ENCODE measurements around the gene FIGLA. TPM values are rescaled to one million over a fixed set of nuclear protein-coding genes. Genes with fewer than 3 reads are reported as not detected.
"Not testable (repeated sequence)": the region's sequence is repeated elsewhere in the genome, so short reads cannot be mapped to it uniquely, and the experiment has no call there.

FIGLA gene
- total and polyA plus RNA-seq, 5 donors from 2014 or later: not detected

- Histone ChIP-seq H3K27ac (ENCODE audit: insufficient read depth, low read length, poor library complexity, severe bottlenecking) (no peak overlapping the region), H3K4me1 (ENCODE audit: control insufficient read depth, insufficient read depth, low read length, poor library complexity, severe bottlenecking) (no peaks in the 10 kb centered on the region), H3K4me3 (ENCODE audit: low read depth, low read length) (no peak overlapping the region), H3K36me3 (ENCODE audit: control insufficient read depth, insufficient read depth, low read length) (no peaks in the 10 kb centered on the region), H3K27me3 (ENCODE audit: control insufficient read depth, insufficient read depth, low read length) (peaks cover 2% of the 10 kb centered on the region), H3K9me3 (ENCODE audit: control insufficient read depth in 2 of 2, low read length in 2 of 2) (no peaks in the 10 kb centered on the region)
- no peak for DNase-seq
- no peak overlapping the region for H3K27ac Mint-ChIP-seq
- peaks cover 0 to 2% (median 0%) of the 10 kb centered on the region in 7 donors for H3K9me3 Mint-ChIP-seq
- H3K4me1 Mint-ChIP-seq: no peaks in the 10 kb centered on the region
- no peaks in the 10 kb centered on the region for H3K36me3 Mint-ChIP-seq
- no peak for ATAC-seq (ENCODE audit: low read depth in 2 of 2)
- no peak overlapping the region for H3K4me3 Mint-ChIP-seq
- H3K27me3 Mint-ChIP-seq: peaks cover 3% of the 10 kb centered on the region
Measured at GRCh38 chr2:70746094-70746974, 44.1 kb downstream of the FIGLA start.

- Histone ChIP-seq H3K9me3 (ENCODE audit: control insufficient read depth in 2 of 2, low read length in 2 of 2) (no peaks in the 10 kb centered on the region), H3K4me1 (ENCODE audit: control insufficient read depth, insufficient read depth, low read length, poor library complexity, severe bottlenecking) (no peaks in the 10 kb centered on the region), H3K4me3 (ENCODE audit: low read depth, low read length) (no peak overlapping the region), H3K27ac (ENCODE audit: insufficient read depth, low read length, poor library complexity, severe bottlenecking) (no peak overlapping the region), H3K27me3 (ENCODE audit: control insufficient read depth, insufficient read depth, low read length) (peaks cover 1% of the 10 kb centered on the region), H3K36me3 (ENCODE audit: control insufficient read depth, insufficient read depth, low read length) (no peaks in the 10 kb centered on the region)
- ATAC-seq (ENCODE audit: low read depth in 2 of 2) (no peak), DNase-seq (no peak)
- H3K4me3 Mint-ChIP-seq: no peak overlapping the region
- no peaks in the 10 kb centered on the region for H3K4me1 Mint-ChIP-seq
- H3K9me3 Mint-ChIP-seq: peaks cover 0 to 2% (median 0%) of the 10 kb centered on the region in 7 donors
- H3K27me3 Mint-ChIP-seq: peaks cover 5% of the 10 kb centered on the region
- no peak overlapping the region for H3K27ac Mint-ChIP-seq
- no peaks in the 10 kb centered on the region for H3K36me3 Mint-ChIP-seq
Measured at GRCh38 chr2:70745276-70745825, 45.1 kb downstream of the FIGLA start.

- Histone ChIP-seq H3K4me1 (ENCODE audit: control insufficient read depth, insufficient read depth, low read length, poor library complexity, severe bottlenecking) (no peaks in the 10 kb centered on the region), H3K9me3 (ENCODE audit: control insufficient read depth in 2 of 2, low read length in 2 of 2) (no peaks in the 10 kb centered on the region), H3K27me3 (ENCODE audit: control insufficient read depth, insufficient read depth, low read length) (no peaks in the 10 kb centered on the region), H3K4me3 (ENCODE audit: low read depth, low read length) (no peak overlapping the region), H3K36me3 (ENCODE audit: control insufficient read depth, insufficient read depth, low read length) (no peaks in the 10 kb centered on the region), H3K27ac (ENCODE audit: insufficient read depth, low read length, poor library complexity, severe bottlenecking) (no peak overlapping the region)
- H3K27me3 Mint-ChIP-seq: peaks cover 5% of the 10 kb centered on the region
- no peaks in the 10 kb centered on the region for H3K36me3 Mint-ChIP-seq
- DNase-seq: no peak
- no peak overlapping the region for H3K4me3 Mint-ChIP-seq
- no peak for ATAC-seq (ENCODE audit: low read depth in 2 of 2)
- H3K4me1 Mint-ChIP-seq: no peaks in the 10 kb centered on the region
- peaks cover 0 to 1% (median 0%) of the 10 kb centered on the region in 7 donors for H3K9me3 Mint-ChIP-seq
- H3K27ac Mint-ChIP-seq: no peak overlapping the region
Measured at GRCh38 chr2:70744397-70744796, 46.0 kb downstream of the FIGLA start.

GRCh38 chr2:70743677-70744076 lies 46.8 kb downstream of the FIGLA start:
- Histone ChIP-seq H3K9me3 (ENCODE audit: control insufficient read depth in 2 of 2, low read length in 2 of 2) (no peaks in the 10 kb centered on the region), H3K27ac (ENCODE audit: insufficient read depth, low read length, poor library complexity, severe bottlenecking) (no peak overlapping the region), H3K4me3 (ENCODE audit: low read depth, low read length) (no peak overlapping the region), H3K36me3 (ENCODE audit: control insufficient read depth, insufficient read depth, low read length) (no peaks in the 10 kb centered on the region), H3K4me1 (ENCODE audit: control insufficient read depth, insufficient read depth, low read length, poor library complexity, severe bottlenecking) (no peaks in the 10 kb centered on the region), H3K27me3 (ENCODE audit: control insufficient read depth, insufficient read depth, low read length) (no peaks in the 10 kb centered on the region)
- ATAC-seq (ENCODE audit: low read depth in 2 of 2) (no peak), DNase-seq (no peak)
- Mint-ChIP-seq H3K36me3 (no peaks in the 10 kb centered on the region), H3K4me1 (no peaks in the 10 kb centered on the region), H3K4me3 (no peak overlapping the region), H3K9me3 (peaks cover 0 to 1% (median 0%) of the 10 kb centered on the region in 7 donors), H3K27me3 (peaks cover 5% of the 10 kb centered on the region), H3K27ac (no peak overlapping the region)

GRCh38 chr2:70743068-70743467 lies 47.4 kb downstream of the FIGLA start:
- Histone ChIP-seq H3K36me3 (ENCODE audit: control insufficient read depth, insufficient read depth, low read length) (no peaks in the 10 kb centered on the region), H3K27ac (ENCODE audit: insufficient read depth, low read length, poor library complexity, severe bottlenecking) (no peak overlapping the region), H3K9me3 (ENCODE audit: control insufficient read depth in 2 of 2, low read length in 2 of 2) (no peaks in the 10 kb centered on the region), H3K27me3 (ENCODE audit: control insufficient read depth, insufficient read depth, low read length) (no peaks in the 10 kb centered on the region), H3K4me3 (ENCODE audit: low read depth, low read length) (no peak overlapping the region), H3K4me1 (ENCODE audit: control insufficient read depth, insufficient read depth, low read length, poor library complexity, severe bottlenecking) (no peaks in the 10 kb centered on the region)
- H3K36me3 Mint-ChIP-seq: no peaks in the 10 kb centered on the region
- H3K9me3 Mint-ChIP-seq: peaks cover 0 to 2% (median 0%) of the 10 kb centered on the region in 7 donors
- DNase-seq: no peak
- no peak overlapping the region for H3K27ac Mint-ChIP-seq
- H3K27me3 Mint-ChIP-seq: peaks cover 7% of the 10 kb centered on the region
- ATAC-seq (ENCODE audit: low read depth in 2 of 2): no peak
- H3K4me3 Mint-ChIP-seq: no peak overlapping the region
- H3K4me1 Mint-ChIP-seq: no peaks in the 10 kb centered on the region

- H3K4me3 Mint-ChIP-seq; H3K27me3 Mint-ChIP-seq; DNase-seq; ATAC-seq (ENCODE audit: low read depth in 2 of 2); H3K9me3 Mint-ChIP-seq; H3K27me3 ChIP-seq (ENCODE audit: control insufficient read depth, insufficient read depth, low read length); H3K4me3 ChIP-seq (ENCODE audit: low read depth, low read length); H3K4me1 Mint-ChIP-seq; H3K27ac ChIP-seq (ENCODE audit: insufficient read depth, low read length, poor library complexity, severe bottlenecking); H3K36me3 ChIP-seq (ENCODE audit: control insufficient read depth, insufficient read depth, low read length); H3K27ac Mint-ChIP-seq; H3K4me1 ChIP-seq (ENCODE audit: control insufficient read depth, insufficient read depth, low read length, poor library complexity, severe bottlenecking); H3K9me3 ChIP-seq (ENCODE audit: control insufficient read depth in 2 of 2, low read length in 2 of 2); H3K36me3 Mint-ChIP-seq: not testable (repeated sequence)
Measured at GRCh38 chr2:70739492-70739891, 51.0 kb downstream of the FIGLA start.

- H3K27ac Mint-ChIP-seq: no peak overlapping the region
- Histone ChIP-seq H3K4me3 (ENCODE audit: low read depth, low read length) (no peak overlapping the region), H3K36me3 (ENCODE audit: control insufficient read depth, insufficient read depth, low read length) (no peaks in the 10 kb centered on the region), H3K9me3 (ENCODE audit: control insufficient read depth in 2 of 2, low read length in 2 of 2) (no peaks in the 10 kb centered on the region), H3K27me3 (ENCODE audit: control insufficient read depth, insufficient read depth, low read length) (peaks cover 2% of the 10 kb centered on the region), H3K27ac (ENCODE audit: insufficient read depth, low read length, poor library complexity, severe bottlenecking) (no peak overlapping the region), H3K4me1 (ENCODE audit: control insufficient read depth, insufficient read depth, low read length, poor library complexity, severe bottlenecking) (no peaks in the 10 kb centered on the region)
- H3K27me3 Mint-ChIP-seq: peaks cover 9% of the 10 kb centered on the region
- peaks cover 0 to 2% (median 0%) of the 10 kb centered on the region in 4 donors for H3K4me1 Mint-ChIP-seq
- no peaks in the 10 kb centered on the region for H3K36me3 Mint-ChIP-seq
- H3K4me3 Mint-ChIP-seq: no peak overlapping the region
- ATAC-seq (ENCODE audit: low read depth in 2 of 2) (no peak), DNase-seq (no peak)
- peaks cover 0 to 2% (median 1%) of the 10 kb centered on the region in 7 donors for H3K9me3 Mint-ChIP-seq
Measured at GRCh38 chr2:70738159-70738558, 52.3 kb downstream of the FIGLA start.

GRCh38 chr2:70735071-70735470 lies 55.4 kb downstream of the FIGLA start:
- no peaks in the 10 kb centered on the region for H3K9me3 ChIP-seq (ENCODE audit: control insufficient read depth in 2 of 2, low read length in 2 of 2)
- ATAC-seq (ENCODE audit: low read depth in 2 of 2) (no peak), DNase-seq (no peak)
- Mint-ChIP-seq H3K36me3 (no peaks in the 10 kb centered on the region), H3K27me3 (peaks cover 10% of the 10 kb centered on the region), H3K4me1 (peaks cover 0 to 2% (median under 1%) of the 10 kb centered on the region in 4 donors), H3K27ac (no peak overlapping the region), H3K4me3 (no peak overlapping the region), H3K9me3 (peaks cover 0 to 2% (median 1%) of the 10 kb centered on the region in 7 donors)
- H3K27me3 ChIP-seq (ENCODE audit: control insufficient read depth, insufficient read depth, low read length): peaks cover 2% of the 10 kb centered on the region
- H3K4me3 ChIP-seq (ENCODE audit: low read depth, low read length): no peak overlapping the region
- H3K27ac ChIP-seq (ENCODE audit: insufficient read depth, low read length, poor library complexity, severe bottlenecking): no peak overlapping the region
- H3K4me1 ChIP-seq (ENCODE audit: control insufficient read depth, insufficient read depth, low read length, poor library complexity, severe bottlenecking): no peaks in the 10 kb centered on the region
- no peaks in the 10 kb centered on the region for H3K36me3 ChIP-seq (ENCODE audit: control insufficient read depth, insufficient read depth, low read length)

Measured in CD4-positive, CD25-positive, alpha-beta regulatory T cell (primary cell).